HCT116 (cell line): ENCODE data around the gene LCN2. TPM values are rescaled to one million over a fixed set of nuclear protein-coding genes. Genes with fewer than 3 reads are reported as not detected.

Source experiments
- ATAC-seq: fragments of 200-7000 bp; cut with Tn5 transposase; 2 replicates; pipeline ENCODE4 v1.9.1; 2020; ENCODE audit warnings: mild to moderate bottlenecking, moderate library complexity
- BruUV-seq: library from RNA; stranded (reverse); fragments of 400-500 nt; replicated peaks from 2 replicates; lab custom pipeline; 2021; lab: Mats Ljungman, UMichigan
- CTCF ChIA-PET: fragments of 300-600 bp; sonication (Branson Sonifier 250); formaldehyde crosslinking; loops from one replicate; lab custom pipeline; 2021; ENCODE audit warnings: antibody characterized with exemption; lab: Charles Lee
- POLR2A ChIA-PET: fragments of 300-600, 350-600 bp; sonication (Branson Sonifier 250); formaldehyde crosslinking; loops from one replicate; lab custom pipeline; 2021; ENCODE audit warnings: antibody characterized with exemption; lab: Charles Lee
- RAD21 ChIA-PET, 2 experiments: fragments of 300-600 bp; sonication (Branson Sonifier 250); formaldehyde crosslinking; loops; one replicate each; lab custom pipeline; 2023; ENCODE audit warnings: low total read pairs in 2 of 2; ENCODE audit not compliant: uncharacterized antibody in 2 of 2, unreplicated experiment in 2 of 2, low non-redundant PET in 1 of 2; lab: Charles Lee
- DNase-seq: peaks from one replicate; pipeline ENCODE4 v3.0.0-alpha.2; 2010; ENCODE audit warnings: low read depth, low spot score
- H2AFZ ChIP-seq: fragments of 200-600 bp; shearing (Covaris generic), sonication (generic); 2 replicates; pipeline ENCODE4 v1.6.1; 2017; ENCODE audit warnings: low read depth, mixed run types, mixed read lengths, antibody characterized with exemption, low read length; ENCODE audit not compliant: poor library complexity, severe bottlenecking
- H3K27ac ChIP-seq: 2 replicates; pipeline ENCODE4 v1.5.1; 2012; ENCODE audit warnings: low read depth, low read length
- H3K27me3 ChIP-seq: fragments of 200-600 bp; sonication (generic); 2 replicates; pipeline ENCODE4 v1.6.1; 2016; ENCODE audit warnings: mixed run types, low read length, mixed read lengths; ENCODE audit not compliant: insufficient read depth
- H3K36me3 ChIP-seq, 2 experiments: fragments of 200-500 bp in 1 of 2; fragments of 200-600 bp in 1 of 2; sonication (Bioruptor generic) in 1 of 2; sonication (generic) in 1 of 2; 2 replicates each; pipeline versions ENCODE4 v1.5.1 to v1.6.1; 2014 to 2016; ENCODE audit warnings: low read length in 2 of 2, inconsistent platforms in 1 of 2, mixed read lengths in 1 of 2, mixed run types in 1 of 2; ENCODE audit not compliant: insufficient read depth in 2 of 2, control insufficient read depth in 1 of 2
- H3K4me1 ChIP-seq, 2 experiments: fragments of 200-600 bp in 1 of 2; sonication (generic) in 1 of 2; 2 replicates each; pipeline versions ENCODE4 v1.5.1 to v1.6.1; 2012 to 2017; ENCODE audit warnings: low read length in 2 of 2, inconsistent platforms in 1 of 2, mild to moderate bottlenecking in 1 of 2, mixed read lengths in 1 of 2, mixed run types in 1 of 2, moderate library complexity in 1 of 2; ENCODE audit not compliant: insufficient read depth in 2 of 2, control insufficient read depth in 1 of 2
- H3K4me2 ChIP-seq: fragments of 200-600 bp; sonication (generic); 2 replicates; pipeline ENCODE4 v1.6.1; 2017; ENCODE audit warnings: mixed run types, low read length, mixed read lengths
- H3K4me3 ChIP-seq, 2 experiments: fragments of 200-600 bp in 1 of 2; sonication (generic) in 1 of 2; replicated peaks in 1 of 2; 2 replicates each; pipeline ENCODE4 v1.5.1; 2011 to 2016; ENCODE audit warnings: low read length in 2 of 2, control low read depth in 1 of 2, low read depth in 1 of 2, mild to moderate bottlenecking in 1 of 2, mixed read lengths in 1 of 2, mixed run types in 1 of 2
- H3K79me2 ChIP-seq: fragments of 200-600 bp; sonication (generic); 2 replicates; pipeline ENCODE4 v1.6.1; 2017; ENCODE audit warnings: mild to moderate bottlenecking, mixed run types, low read length, moderate library complexity, mixed read lengths; ENCODE audit not compliant: insufficient read depth
- H3K9ac ChIP-seq: fragments of 200-600 bp; sonication (generic); 2 replicates; pipeline ENCODE4 v1.6.1; 2016; ENCODE audit warnings: low read length, mixed read lengths
- H3K9me2 ChIP-seq: fragments of 200-600 bp; sonication (generic), shearing (Covaris generic); 2 replicates; pipeline ENCODE4 v1.6.1; 2017; ENCODE audit warnings: mixed run types, mild to moderate bottlenecking, moderate library complexity; ENCODE audit not compliant: insufficient read depth
- H3K9me3 ChIP-seq, 2 experiments: fragments of 200-500 bp in 1 of 2; fragments of 200-600 bp in 1 of 2; sonication (Bioruptor generic) in 1 of 2; sonication (generic) in 1 of 2; 2 replicates each; pipeline ENCODE4 v1.6.1; 2014 to 2017; ENCODE audit warnings: low read length in 2 of 2, mixed read lengths in 2 of 2, inconsistent platforms in 1 of 2, low read depth in 1 of 2, mild to moderate bottlenecking in 1 of 2, mixed run types in 1 of 2, moderate library complexity in 1 of 2; ENCODE audit not compliant: control insufficient read depth in 1 of 2, insufficient read depth in 1 of 2
- H4K20me1 ChIP-seq: fragments of 200-600 bp; sonication (generic), shearing (Covaris generic); 2 replicates; pipeline ENCODE4 v1.6.1; 2017; ENCODE audit warnings: mixed run types, mild to moderate bottlenecking, moderate library complexity; ENCODE audit not compliant: insufficient read depth
- ATF3 ChIP-seq: IDR thresholded peaks from 2 replicates; pipeline ENCODE4 v1.6.1; 2012
- CBX3 ChIP-seq: IDR thresholded peaks from 2 replicates; pipeline ENCODE4 v1.6.1; 2012; ENCODE audit warnings: low read depth
- CEBPB ChIP-seq: IDR thresholded peaks from 2 replicates; pipeline ENCODE4 v1.6.1; 2012; ENCODE audit warnings: low read depth
- CTCF ChIP-seq, 3 experiments: fragments of 200-600 bp in 1 of 3; sonication (generic) in 1 of 3; IDR thresholded peaks in 2 of 3; conservative IDR thresholded peaks in 1 of 3; 2 replicates each; pipeline ENCODE4 v1.5.1; 2012 to 2017; ENCODE audit warnings: low read depth in 2 of 3, low read length in 2 of 3, antibody characterized with exemption in 1 of 3, borderline replicate concordance in 1 of 3, control low read depth in 1 of 3, mild to moderate bottlenecking in 1 of 3, mixed read lengths in 1 of 3, mixed run types in 1 of 3, moderate library complexity in 1 of 3; ENCODE audit not compliant: insufficient read depth in 1 of 3
- EGR1 ChIP-seq: IDR thresholded peaks from 2 replicates; pipeline ENCODE4 v1.6.1; 2012; ENCODE audit warnings: low read depth
- ELF1 ChIP-seq: IDR thresholded peaks from 2 replicates; pipeline ENCODE4 v1.6.1; 2012; ENCODE audit warnings: low read depth, borderline replicate concordance
- EZH2 ChIP-seq: fragments of 200-600 bp; sonication (generic); IDR thresholded peaks from 2 replicates; pipeline ENCODE4 v1.6.1; 2017; ENCODE audit warnings: antibody characterized with exemption, mixed run types
- EZH2phosphoT487 ChIP-seq: fragments of 200-600 bp; IDR thresholded peaks from 2 replicates; pipeline ENCODE4 v1.6.1; 2018; ENCODE audit warnings: antibody characterized with exemption, borderline replicate concordance
- JUND ChIP-seq: IDR thresholded peaks from 2 replicates; pipeline ENCODE4 v1.6.1; 2012
- POLR2A ChIP-seq: IDR thresholded peaks from 2 replicates; pipeline ENCODE4 v1.7.0; 2011; ENCODE audit warnings: borderline replicate concordance; ENCODE audit not compliant: insufficient read depth, insufficient read length; ENCODE audit errors: extremely low read depth
- POLR2AphosphoS5 ChIP-seq: IDR thresholded peaks from 2 replicates; pipeline ENCODE4 v1.6.1; 2011; ENCODE audit warnings: mild to moderate bottlenecking, low read depth, low read length, moderate library complexity
- SIN3A ChIP-seq: IDR thresholded peaks from 2 replicates; pipeline ENCODE4 v1.6.1; 2012; ENCODE audit warnings: low read depth
- SP1 ChIP-seq: IDR thresholded peaks from 2 replicates; pipeline ENCODE4 v1.6.1; 2012; ENCODE audit warnings: low read depth
- SRF ChIP-seq: IDR thresholded peaks from 2 replicates; pipeline ENCODE4 v1.6.1; 2012; ENCODE audit warnings: low read depth
- TCF7L2 ChIP-seq: IDR thresholded peaks from 2 replicates; pipeline ENCODE4 v1.7.0; 2011; ENCODE audit warnings: borderline replicate concordance, inconsistent platforms; ENCODE audit not compliant: insufficient read depth, insufficient read length; ENCODE audit errors: extremely low read depth
- YY1 ChIP-seq: IDR thresholded peaks from 2 replicates; pipeline ENCODE4 v1.6.1; 2011; ENCODE audit warnings: low read length, low read depth, moderate library complexity, mild to moderate bottlenecking; ENCODE audit not compliant: insufficient replicate concordance; ENCODE audit errors: extremely low read depth
- ZBTB33 ChIP-seq: IDR thresholded peaks from 2 replicates; pipeline ENCODE4 v1.6.1; 2011; ENCODE audit warnings: mild to moderate bottlenecking, low read length, moderate library complexity; ENCODE audit not compliant: insufficient replicate concordance; ENCODE audit errors: extremely low read depth
- ZNF274 ChIP-seq: fragments of 200-500 bp; sonication (Bioruptor generic); IDR thresholded peaks from 2 replicates; pipeline ENCODE4 v1.6.1; 2014; ENCODE audit warnings: mild to moderate bottlenecking, low read depth, low read length, inconsistent platforms
- intact Hi-C: fragments of 100-400 bp; cut with micrococcal nuclease; formaldehyde crosslinking; loops from 2 replicates; pipeline ENCODE4 v1.10.0; 2022
- total RNA-seq: library from RNA; stranded (reverse); gene quantifications from one replicate; pipeline ENCODE4 v1.2.1, GENCODE V29; 2021; ENCODE audit not compliant: unreplicated experiment

Gene LCN2
- total RNA-seq, 1 experiment from 2014 or later = 9.2 TPM

GRCh38 chr9:128141604-128142003, 7.6 kb upstream of the LCN2 start:
- Histone ChIP-seq H3K36me3 (no peaks in the 10 kb centered on the region), H3K4me3 (no peak overlapping the region), H3K4me2 (no peak overlapping the region), H3K9me3 (no peaks in the 10 kb centered on the region), H3K27me3 (no peaks in the 10 kb centered on the region), H3K79me2 (no peaks in the 10 kb centered on the region), H3K27ac (no peak overlapping the region), H4K20me1 (no peaks in the 10 kb centered on the region), H3K9ac (no peak overlapping the region), H3K4me1 (peaks cover 0 to 8% of the 10 kb centered on the region in 2 experiments; a peak in 1 of 4 replicates), H2AFZ (no peak overlapping the region), H3K9me2 (no peaks in the 10 kb centered on the region)
- intact Hi-C loops = no loop called here
- ChIA-PET RAD21 (no interaction called here), POLR2A (interaction anchor here (1.1 kb wide), 1 partner anchor 13 kb away, joined by 3 read pairs; no protein-coding TSS in a partner anchor), CTCF (no interaction called here)
- TF ChIP-seq POLR2AphosphoS5 (no peak), CTCF (IDR thresholded peaks at IDR 0.05 in 2 of 3, conservative IDR thresholded peaks at IDR 0.05 in 1 of 3; ENCODE audit: borderline replicate concordance in 1 of 3, insufficient read depth in 1 of 3, low read depth in 2 of 3, low read length in 2 of 3) (no peak), YY1 (no peak), POLR2A (no peak), SP1 (no peak), CEBPB (no peak), ELF1 (no peak), EZH2 (no peak), ZBTB33 (no peak), EZH2phosphoT487 (no peak), ZNF274 (no peak), SIN3A (no peak), SRF (no peak), CBX3 (no peak), JUND (no peak), EGR1 (no peak), ATF3 (no peak), TCF7L2 (no peak)
- BruUV-seq = no TSS peak
- ATAC-seq (no peak), DNase-seq (no peak)
